HG03039 (cell line): ENCODE measurements around the gene TRIM63.

ENCODE experiments used
- ATAC-seq: cut with Tn5 transposase; IDR thresholded peaks from one replicate; pipeline ENCODE4 v1.9.1; 2021; ENCODE audit warnings: mild to moderate bottlenecking, moderate library complexity; ENCODE audit not compliant: unreplicated experiment

Gene TRIM63

GRCh38 chr1:26059906-26060305 lies 7.5 kb downstream of the TRIM63 start:
- no peak for ATAC-seq

- ATAC-seq, result no peak
Observed at GRCh38 chr1:26058052-26058595, 9.3 kb downstream of the TRIM63 start.

GRCh38 chr1:26057189-26057588 lies 10.2 kb downstream of the TRIM63 start:
- no peak for ATAC-seq

GRCh38 chr1:26055041-26055440 lies 12.4 kb downstream of the TRIM63 start:
- no peak for ATAC-seq

GRCh38 chr1:26053718-26054560 lies 13.5 kb downstream of the TRIM63 start:
- ATAC-seq, result no peak

GRCh38 chr1:26050248-26050640 lies 17.2 kb downstream of the TRIM63 start:
- no peak for ATAC-seq

GRCh38 chr1:26049531-26050247 lies 17.7 kb downstream of the TRIM63 start:
- ATAC-seq, result no peak

GRCh38 chr1:26047278-26047874 lies 20.1 kb downstream of the TRIM63 start:
- no peak for ATAC-seq

- ATAC-seq, result no peak
Observed at GRCh38 chr1:26046246-26047095, 21.0 kb downstream of the TRIM63 start.

- ATAC-seq, result no peak
Observed at GRCh38 chr1:26045722-26046245, 21.6 kb downstream of the TRIM63 start, which contains the start of gene SLC30A2. SLC30A2 (minus strand) TSS chr1:26046118; CDS start chr1:26045896, 222 bp downstream.

GRCh38 chr1:26044971-26045721 lies 22.3 kb downstream of the TRIM63 start:
- no peak for ATAC-seq

GRCh38 chr1:26044414-26044813 lies 23.0 kb downstream of the TRIM63 start:
- no peak for ATAC-seq

- ATAC-seq, result no peak
Observed at GRCh38 chr1:26043765-26044164, 23.7 kb downstream of the TRIM63 start.

GRCh38 chr1:26041978-26042377 lies 25.5 kb downstream of the TRIM63 start:
- ATAC-seq, result no peak

GRCh38 chr1:26041401-26041800 lies 26.0 kb downstream of the TRIM63 start:
- no peak for ATAC-seq

GRCh38 chr1:26038904-26039303 lies 28.5 kb downstream of the TRIM63 start:
- no peak for ATAC-seq

- no peak for ATAC-seq
Observed at GRCh38 chr1:26038477-26038876, 29.0 kb downstream of the TRIM63 start.

GRCh38 chr1:26037904-26038303 lies 29.5 kb downstream of the TRIM63 start:
- no peak for ATAC-seq

GRCh38 chr1:26036756-26037281 lies 30.6 kb downstream of the TRIM63 start:
- no peak for ATAC-seq
